Stomach smooth muscle (tissue), 2 donors: ENCODE results near the gene CHRM1.

Experiments
- H3K27ac ChIP-seq: one replicate; pipeline ENCODE4 v1.7.0; 2013; ENCODE audit warnings: mild to moderate bottlenecking, low read length, inconsistent platforms
- H3K27me3 ChIP-seq, 2 donors: one replicate each; pipeline ENCODE4 v1.7.0; 2013; ENCODE audit warnings: low read length in 2 of 2; ENCODE audit not compliant: insufficient read depth in 2 of 2, control insufficient read depth in 1 of 2
- H3K36me3 ChIP-seq, 2 donors: one replicate each; pipeline ENCODE4 v1.7.0; 2013; ENCODE audit warnings: low read length in 2 of 2; ENCODE audit not compliant: control insufficient read depth in 2 of 2, insufficient read depth in 2 of 2
- H3K4me1 ChIP-seq: one replicate; pipeline ENCODE4 v1.7.0; 2013; ENCODE audit warnings: low read length; ENCODE audit not compliant: control insufficient read depth, insufficient read depth
- H3K4me3 ChIP-seq, 2 donors: one replicate each; pipeline ENCODE4 v1.7.0; 2013; ENCODE audit warnings: low read length in 2 of 2
- H3K9ac ChIP-seq, 2 donors: one replicate each; pipeline ENCODE4 v1.7.0; 2013; ENCODE audit warnings: low read length in 2 of 2, mild to moderate bottlenecking in 1 of 2
- H3K9me3 ChIP-seq, 2 donors: one replicate each; pipeline ENCODE4 v1.7.0; 2013; ENCODE audit warnings: low read length in 2 of 2; ENCODE audit not compliant: control insufficient read depth in 2 of 2
- donor health status: healthy.
- donor health status: Pancreatic carcinoma.

CHRM1 gene

GRCh38 chr11:62921201-62921572, at the start of gene CHRM1:
Gene CHRM1 (minus strand): TSS chr11:62921363. CDS start chr11:62911100, 10,263 bp downstream.
- Histone ChIP-seq H3K27me3 (peaks cover 29 to 42% of the 10 kb centered on the region in 2 donors), H3K9ac (no peak within 1 kb of the TSS), H3K4me3 (peak within 1 kb of the TSS in 1 of 2 donors; percentile 29), H3K36me3 (no peaks in the 10 kb centered on the region), H3K4me1 (peaks cover 17% of the 10 kb centered on the region), H3K9me3 (no peaks in the 10 kb centered on the region), H3K27ac (no peak within 1 kb of the TSS)

- Histone ChIP-seq H3K4me1 (no peaks in the 10 kb centered on the region), H3K27ac (no peak overlapping the region), H3K36me3 (no peaks in the 10 kb centered on the region), H3K27me3 (no peaks in the 10 kb centered on the region), H3K4me3 (no peak overlapping the region), H3K9ac (no peak overlapping the region), H3K9me3 (no peaks in the 10 kb centered on the region)
These were observed 44.4 kb upstream of the CHRM1 start for GRCh38 chr11:62965574-62965973.

GRCh38 chr11:62962391-62962790, 41.2 kb upstream of the CHRM1 start:
- Histone ChIP-seq H3K9me3 (no peaks in the 10 kb centered on the region), H3K4me3 (no peak overlapping the region)

GRCh38 chr11:62961017-62961570, 39.9 kb upstream of the CHRM1 start:
- Histone ChIP-seq H3K9me3 (no peaks in the 10 kb centered on the region), H3K27ac (no peak overlapping the region), H3K27me3 (no peaks in the 10 kb centered on the region), H3K9ac (no peak overlapping the region), H3K4me3 (no peak overlapping the region), H3K36me3 (no peaks in the 10 kb centered on the region), H3K4me1 (peaks cover 9% of the 10 kb centered on the region)

More at GRCh38 chr11:62962391-62962790, 41.2 kb upstream of the CHRM1 start:
- Histone ChIP-seq H3K36me3 (no peaks in the 10 kb centered on the region), H3K27me3 (no peaks in the 10 kb centered on the region), H3K9ac (no peak overlapping the region), H3K27ac (no peak overlapping the region), H3K4me1 (peaks cover 9% of the 10 kb centered on the region)

- H3K4me1 ChIP-seq, result peaks cover 9% of the 10 kb centered on the region
- no peaks in the 10 kb centered on the region for H3K36me3 ChIP-seq
- no peaks in the 10 kb centered on the region for H3K9me3 ChIP-seq
- no peaks in the 10 kb centered on the region for H3K27me3 ChIP-seq
- no peak overlapping the region for H3K4me3 ChIP-seq
- H3K27ac ChIP-seq, result no peak overlapping the region
- no peak overlapping the region for H3K9ac ChIP-seq
These were observed 38.3 kb upstream of the CHRM1 start for GRCh38 chr11:62959422-62959980.

GRCh38 chr11:62958547-62959421, 37.6 kb upstream of the CHRM1 start:
- H3K36me3 ChIP-seq, result no peaks in the 10 kb centered on the region
- H3K9ac ChIP-seq, result no peak overlapping the region
- H3K27ac ChIP-seq, result no peak overlapping the region
- H3K4me1 ChIP-seq, result peaks cover 9% of the 10 kb centered on the region
- H3K4me3 ChIP-seq, result peak overlapping the region in 1 of 2 donors; percentile 22
- no peaks in the 10 kb centered on the region for H3K27me3 ChIP-seq
- no peaks in the 10 kb centered on the region for H3K9me3 ChIP-seq

GRCh38 chr11:62957147-62957546, 36.0 kb upstream of the CHRM1 start:
- Histone ChIP-seq H3K9ac (no peak overlapping the region), H3K4me1 (peaks cover 9% of the 10 kb centered on the region), H3K9me3 (no peaks in the 10 kb centered on the region), H3K27ac (no peak overlapping the region), H3K36me3 (no peaks in the 10 kb centered on the region), H3K27me3 (no peaks in the 10 kb centered on the region), H3K4me3 (no peak overlapping the region)

- H3K9me3 ChIP-seq, result no peaks in the 10 kb centered on the region
- peaks cover 8% of the 10 kb centered on the region for H3K4me1 ChIP-seq
- no peak overlapping the region for H3K27ac ChIP-seq
- no peaks in the 10 kb centered on the region for H3K27me3 ChIP-seq
- no peak overlapping the region for H3K4me3 ChIP-seq
- no peaks in the 10 kb centered on the region for H3K36me3 ChIP-seq
- no peak overlapping the region for H3K9ac ChIP-seq
These were observed 33.3 kb upstream of the CHRM1 start for GRCh38 chr11:62954478-62954877.

GRCh38 chr11:62953811-62954210, 32.6 kb upstream of the CHRM1 start:
- no peak overlapping the region for H3K9ac ChIP-seq
- no peaks in the 10 kb centered on the region for H3K27me3 ChIP-seq
- H3K9me3 ChIP-seq, result no peaks in the 10 kb centered on the region
- no peak overlapping the region for H3K4me3 ChIP-seq
- H3K4me1 ChIP-seq, result peaks cover 1% of the 10 kb centered on the region
- H3K27ac ChIP-seq, result no peak overlapping the region
- no peaks in the 10 kb centered on the region for H3K36me3 ChIP-seq

GRCh38 chr11:62948765-62949320, 27.7 kb upstream of the CHRM1 start:
- H3K36me3 ChIP-seq, result no peaks in the 10 kb centered on the region
- no peak overlapping the region for H3K27ac ChIP-seq
- no peak overlapping the region for H3K9ac ChIP-seq
- no peaks in the 10 kb centered on the region for H3K27me3 ChIP-seq
- no peaks in the 10 kb centered on the region for H3K9me3 ChIP-seq
- H3K4me3 ChIP-seq, result no peak overlapping the region
- no peaks in the 10 kb centered on the region for H3K4me1 ChIP-seq
